ENCODE measurements around the gene IL1A.

Gene IL1A

DNA sequence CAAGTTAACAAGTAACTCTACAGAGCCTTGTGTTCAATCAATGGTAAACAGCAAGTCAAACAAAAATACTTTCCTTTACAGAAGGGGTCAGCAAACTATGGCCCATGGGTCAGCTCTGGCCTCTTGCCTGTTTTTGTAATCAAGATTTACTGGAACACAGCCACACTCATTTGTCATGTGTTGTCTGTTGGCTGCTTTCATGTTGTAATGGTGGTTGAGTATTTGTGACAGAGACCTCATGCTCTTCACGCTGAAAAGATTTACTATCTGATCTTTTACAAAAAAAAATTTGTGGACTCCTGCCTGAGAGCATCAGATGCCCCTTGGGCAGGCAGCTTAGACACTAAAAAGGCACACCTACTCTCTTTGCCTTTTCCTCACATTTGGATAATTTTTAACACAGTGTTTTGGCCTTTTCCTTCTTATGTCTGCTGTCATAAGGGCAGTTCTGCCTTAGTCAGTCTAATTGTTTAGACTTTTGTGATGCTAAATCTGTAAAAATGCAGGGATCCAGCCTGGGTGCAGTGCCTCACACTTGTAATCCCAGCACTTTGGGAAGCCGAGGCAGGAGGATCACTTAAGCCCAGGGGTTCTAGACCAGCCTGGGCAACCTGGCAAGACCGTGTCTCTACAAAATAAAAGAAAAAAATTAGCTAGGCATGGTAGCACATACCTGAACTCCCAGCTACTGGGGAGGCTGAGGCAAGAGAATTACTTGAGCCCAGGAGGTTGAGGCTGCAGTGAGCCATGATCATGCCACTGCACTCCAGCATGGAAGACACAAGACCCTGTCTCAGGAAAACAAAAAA lies 34.0 kb upstream of the IL1A start:
- no peak for DNase-seq (ENCODE audit: low read depth, low spot score)
- Histone ChIP-seq H3K4me3 (ENCODE audit: low read length) (no peak overlapping the region), H3K9me3 (ENCODE audit: control insufficient read depth, insufficient read depth, low read length) (no peaks in the 10 kb centered on the region), H3K36me3 (ENCODE audit: control insufficient read depth, insufficient read depth, low read length) (no peaks in the 10 kb centered on the region), H3K27me3 (ENCODE audit: control insufficient read depth, insufficient read depth, low read length) (no peaks in the 10 kb centered on the region), H3K27ac (ENCODE audit: low read length) (no peak overlapping the region), H3K4me1 (ENCODE audit: control insufficient read depth, insufficient read depth, low read length) (peaks cover 5% of the 10 kb centered on the region)
- WGBS (ENCODE audit: insufficient coverage, insufficient read length) = no CpG with 5 or more reads among the region's 3 CpGs

DNA sequence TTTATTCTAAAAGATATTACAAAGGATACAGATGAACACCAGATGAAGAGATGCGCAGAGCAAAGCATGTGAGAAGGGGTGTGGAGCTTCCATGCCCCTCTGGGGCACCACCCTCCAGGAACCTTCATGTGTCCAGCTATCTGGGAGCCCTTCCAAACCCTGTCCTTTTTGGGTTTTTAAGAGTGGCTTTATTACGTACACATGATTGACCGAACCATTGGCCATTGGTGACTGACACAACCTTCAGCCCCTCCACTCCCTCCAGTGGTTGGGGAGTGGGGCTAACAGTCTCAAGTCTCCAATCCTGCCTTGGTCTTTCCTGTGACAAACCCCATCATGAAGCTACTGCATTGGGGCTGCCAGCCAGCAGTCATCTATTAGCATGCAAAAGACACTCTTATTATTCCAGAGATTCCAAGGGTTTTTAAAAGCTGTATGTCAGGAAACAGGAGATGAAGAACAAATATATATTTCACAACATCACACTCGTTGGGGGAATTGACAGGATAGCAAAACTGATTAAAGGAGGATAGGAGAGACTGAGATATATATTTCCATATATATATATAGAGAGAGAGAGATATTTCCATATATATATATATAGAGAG lies 32.9 kb upstream of the IL1A start:
- no peak overlapping the region for H3K27ac ChIP-seq (ENCODE audit: low read length)
- H3K36me3 ChIP-seq (ENCODE audit: control insufficient read depth, insufficient read depth, low read length) = no peaks in the 10 kb centered on the region
- no CpG with 5 or more reads among the region's 4 CpGs for WGBS (ENCODE audit: insufficient coverage, insufficient read length)

DNA sequence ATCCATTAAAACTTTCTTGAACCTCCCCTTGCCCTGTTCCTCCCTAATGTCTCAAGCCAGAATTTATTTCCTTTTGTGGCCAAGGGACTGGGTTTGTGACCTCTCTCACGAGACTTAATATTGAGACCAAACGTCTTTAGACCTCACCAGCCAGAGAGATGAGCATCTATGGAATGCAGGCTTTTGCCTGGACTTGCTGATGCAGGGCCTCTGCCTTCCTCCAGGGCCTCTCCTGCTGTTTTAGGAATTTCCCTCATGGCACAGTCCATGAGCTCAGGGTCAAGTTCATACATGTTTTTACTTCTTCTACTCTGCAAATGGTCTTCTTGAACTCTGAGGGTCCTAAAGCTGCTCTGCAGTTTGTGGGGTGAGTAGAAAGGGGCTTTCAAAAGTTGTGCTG lies 30.0 kb upstream of the IL1A start:
- peak; percentile 37 for DNase-seq (ENCODE audit: low read depth, low spot score)
- Histone ChIP-seq H3K27me3 (ENCODE audit: control insufficient read depth, insufficient read depth, low read length) (no peaks in the 10 kb centered on the region), H3K9me3 (ENCODE audit: control insufficient read depth, insufficient read depth, low read length) (no peaks in the 10 kb centered on the region), H3K36me3 (ENCODE audit: control insufficient read depth, insufficient read depth, low read length) (no peaks in the 10 kb centered on the region), H3K27ac (ENCODE audit: low read length) (no peak overlapping the region), H3K4me1 (ENCODE audit: control insufficient read depth, insufficient read depth, low read length) (peaks cover 7% of the 10 kb centered on the region), H3K4me3 (ENCODE audit: low read length) (no peak overlapping the region)
- no CpG with 5 or more reads among the region's 2 CpGs for WGBS (ENCODE audit: insufficient coverage, insufficient read length)

More for the DNA sequence above, 32.9 kb upstream of the IL1A start:
- Histone ChIP-seq H3K4me3 (ENCODE audit: low read length) (no peak overlapping the region), H3K9me3 (ENCODE audit: control insufficient read depth, insufficient read depth, low read length) (no peaks in the 10 kb centered on the region), H3K27me3 (ENCODE audit: control insufficient read depth, insufficient read depth, low read length) (no peaks in the 10 kb centered on the region), H3K4me1 (ENCODE audit: control insufficient read depth, insufficient read depth, low read length) (peaks cover 7% of the 10 kb centered on the region)
- DNase-seq (ENCODE audit: low read depth, low spot score) = no peak

DNA sequence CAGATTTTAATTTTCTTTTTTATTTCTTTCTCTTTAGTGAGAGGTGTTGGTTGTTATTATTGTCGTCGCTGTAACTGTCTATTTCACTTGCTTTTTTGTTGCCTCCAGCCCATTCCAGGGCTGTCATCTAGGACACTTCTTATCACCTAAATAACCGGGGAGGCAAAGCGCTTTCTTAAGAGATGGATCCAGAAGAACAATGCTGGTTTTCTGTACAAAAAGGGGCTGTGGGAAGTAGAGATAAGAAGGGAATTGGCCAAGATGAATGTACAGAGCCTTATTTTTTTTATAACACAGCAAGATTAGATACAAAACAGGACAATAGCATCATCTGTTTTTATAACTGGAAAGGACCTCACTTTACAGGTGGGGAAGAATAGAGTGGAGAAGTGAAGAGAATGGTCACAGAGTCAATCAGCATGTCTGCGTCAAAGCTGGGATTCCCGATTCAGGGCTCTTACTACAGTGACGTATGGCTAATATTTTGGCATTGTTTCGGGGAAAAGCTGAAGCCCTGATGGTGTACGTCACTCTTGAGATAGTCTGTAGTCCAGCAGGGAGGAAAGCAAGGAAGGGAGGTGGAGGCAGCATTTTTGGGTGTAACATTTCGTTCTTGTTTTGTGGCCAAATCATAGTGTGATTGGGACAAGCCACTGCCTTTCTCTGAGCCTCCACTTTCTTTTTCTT lies 29.1 kb upstream of the IL1A start:
- Histone ChIP-seq H3K4me1 (ENCODE audit: control insufficient read depth, insufficient read depth, low read length) (peaks cover 5% of the 10 kb centered on the region), H3K27me3 (ENCODE audit: control insufficient read depth, insufficient read depth, low read length) (no peaks in the 10 kb centered on the region), H3K36me3 (ENCODE audit: control insufficient read depth, insufficient read depth, low read length) (no peaks in the 10 kb centered on the region), H3K4me3 (ENCODE audit: low read length) (no peak overlapping the region), H3K9me3 (ENCODE audit: control insufficient read depth, insufficient read depth, low read length) (no peaks in the 10 kb centered on the region), H3K27ac (ENCODE audit: low read length) (no peak overlapping the region)
- no peak for DNase-seq (ENCODE audit: low read depth, low spot score)
- no CpG with 5 or more reads among the region's 10 CpGs for WGBS (ENCODE audit: insufficient coverage, insufficient read length)

- no peaks in the 10 kb centered on the region for H3K27me3 ChIP-seq (ENCODE audit: control insufficient read depth, insufficient read depth, low read length)
- H3K36me3 ChIP-seq (ENCODE audit: control insufficient read depth, insufficient read depth, low read length) = no peaks in the 10 kb centered on the region
- H3K4me1 ChIP-seq (ENCODE audit: control insufficient read depth, insufficient read depth, low read length) = peaks cover 5% of the 10 kb centered on the region
- H3K4me3 ChIP-seq (ENCODE audit: low read length) = no peak overlapping the region
- DNase-seq (ENCODE audit: low read depth, low spot score) = no peak
- no peak overlapping the region for H3K27ac ChIP-seq (ENCODE audit: low read length)
- no peaks in the 10 kb centered on the region for H3K9me3 ChIP-seq (ENCODE audit: control insufficient read depth, insufficient read depth, low read length)
- no CpG with 5 or more reads among the region's 14 CpGs for WGBS (ENCODE audit: insufficient coverage, insufficient read length)
Measured at GRCh38 chr2:112812318-112813267, 28.3 kb upstream of the IL1A start.

DNA sequence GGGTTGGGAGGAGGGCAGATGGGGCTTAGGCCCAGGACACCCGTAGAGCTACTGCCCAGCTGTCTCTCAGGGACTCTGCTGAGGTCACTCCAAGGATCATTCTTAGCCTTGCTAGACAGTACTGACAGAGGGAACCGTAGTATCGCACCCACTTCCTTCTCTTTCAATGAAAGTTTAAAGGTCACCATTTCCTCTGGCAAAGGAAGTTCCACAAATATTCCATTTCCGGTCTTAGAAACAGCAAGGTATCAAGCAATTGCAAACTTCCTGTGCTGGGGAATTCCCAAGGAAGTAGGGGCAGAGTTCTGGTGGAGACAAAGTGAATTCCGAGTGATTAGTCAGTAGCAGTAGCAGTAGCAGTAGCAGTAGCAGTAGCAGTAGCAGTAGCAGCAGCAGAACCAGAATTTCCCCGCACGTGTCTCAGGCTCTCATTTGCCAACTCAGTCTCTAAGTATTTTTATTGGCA lies 27.6 kb upstream of the IL1A start:
- H3K27ac ChIP-seq (ENCODE audit: low read length) = no peak overlapping the region
- H3K9me3 ChIP-seq (ENCODE audit: control insufficient read depth, insufficient read depth, low read length) = no peaks in the 10 kb centered on the region
- no peaks in the 10 kb centered on the region for H3K36me3 ChIP-seq (ENCODE audit: control insufficient read depth, insufficient read depth, low read length)
- H3K27me3 ChIP-seq (ENCODE audit: control insufficient read depth, insufficient read depth, low read length) = no peaks in the 10 kb centered on the region
- H3K4me3 ChIP-seq (ENCODE audit: low read length) = no peak overlapping the region
- no CpG with 5 or more reads among the region's 7 CpGs for WGBS (ENCODE audit: insufficient coverage, insufficient read length)
- DNase-seq (ENCODE audit: low read depth, low spot score) = no peak
- H3K4me1 ChIP-seq (ENCODE audit: control insufficient read depth, insufficient read depth, low read length) = peaks cover 3% of the 10 kb centered on the region; the same call in 1 of the 2 replicates

GRCh38 chr2:112811276-112811831 lies 27.1 kb upstream of the IL1A start:
- WGBS (ENCODE audit: insufficient coverage, insufficient read length) = no CpG with 5 or more reads among the region's 3 CpGs
- H3K9me3 ChIP-seq (ENCODE audit: control insufficient read depth, insufficient read depth, low read length) = no peaks in the 10 kb centered on the region
- DNase-seq (ENCODE audit: low read depth, low spot score) = no peak
- no peaks in the 10 kb centered on the region for H3K27me3 ChIP-seq (ENCODE audit: control insufficient read depth, insufficient read depth, low read length)
- H3K4me3 ChIP-seq (ENCODE audit: low read length) = no peak overlapping the region
- H3K36me3 ChIP-seq (ENCODE audit: control insufficient read depth, insufficient read depth, low read length) = no peaks in the 10 kb centered on the region
- H3K27ac ChIP-seq (ENCODE audit: low read length) = no peak overlapping the region
- H3K4me1 ChIP-seq (ENCODE audit: control insufficient read depth, insufficient read depth, low read length) = peaks cover 3% of the 10 kb centered on the region; the same call in 1 of the 2 replicates

- Histone ChIP-seq H3K4me3 (ENCODE audit: low read length) (no peak overlapping the region), H3K27me3 (ENCODE audit: control insufficient read depth, insufficient read depth, low read length) (no peaks in the 10 kb centered on the region), H3K4me1 (ENCODE audit: control insufficient read depth, insufficient read depth, low read length) (peaks cover 2% of the 10 kb centered on the region; the same call in 1 of the 2 replicates), H3K9me3 (ENCODE audit: control insufficient read depth, insufficient read depth, low read length) (no peaks in the 10 kb centered on the region), H3K27ac (ENCODE audit: low read length) (no peak overlapping the region), H3K36me3 (ENCODE audit: control insufficient read depth, insufficient read depth, low read length) (no peaks in the 10 kb centered on the region)
- no peak for DNase-seq (ENCODE audit: low read depth, low spot score)
Measured at GRCh38 chr2:112809112-112809511, 24.8 kb upstream of the IL1A start.

DNA sequence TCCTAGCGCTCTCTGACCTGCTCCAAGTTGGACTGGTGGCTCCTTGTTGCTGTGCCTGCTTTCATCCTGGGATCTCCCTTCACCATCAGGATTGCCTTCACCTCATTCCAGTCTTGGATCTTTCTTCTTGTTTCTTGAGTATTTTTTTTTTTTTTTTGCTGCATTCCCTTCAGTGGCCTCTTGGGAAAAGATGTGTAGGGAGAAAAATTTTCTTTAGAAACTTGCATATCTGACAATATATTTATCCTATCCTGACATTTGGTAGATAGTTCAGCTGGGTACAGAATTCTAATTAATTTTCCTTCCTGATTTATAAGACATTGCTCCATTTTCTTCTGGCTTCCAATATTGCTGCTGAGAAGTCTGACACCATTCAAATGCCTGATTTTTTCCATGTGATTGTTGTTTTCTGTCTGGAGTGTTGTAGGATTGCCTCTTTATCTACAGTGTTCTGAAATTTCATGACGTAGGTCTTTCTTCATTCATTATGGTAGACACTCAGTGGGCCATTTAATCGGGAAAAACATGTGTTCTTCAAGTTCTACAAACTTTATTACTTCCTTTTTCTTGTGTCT lies 23.0 kb upstream of the IL1A start:
- Histone ChIP-seq H3K4me3 (ENCODE audit: low read length) (no peak overlapping the region), H3K27ac (ENCODE audit: low read length) (no peak overlapping the region), H3K4me1 (ENCODE audit: control insufficient read depth, insufficient read depth, low read length) (0 out of 2 replicates have a peak, but pooled peaks cover under 1% of the 10 kb centered on the region), H3K36me3 (ENCODE audit: control insufficient read depth, insufficient read depth, low read length) (no peaks in the 10 kb centered on the region), H3K9me3 (ENCODE audit: control insufficient read depth, insufficient read depth, low read length) (no peaks in the 10 kb centered on the region), H3K27me3 (ENCODE audit: control insufficient read depth, insufficient read depth, low read length) (no peaks in the 10 kb centered on the region)
- WGBS (ENCODE audit: insufficient coverage, insufficient read length) = no CpG with 5 or more reads among the region's 3 CpGs
- no peak for DNase-seq (ENCODE audit: low read depth, low spot score)

Data from iPS DF 6.9 (cell line).